Activated CD8-positive, alpha-beta memory T cell treated with anti-CD3 and anti-CD28 coated beads for 4 hours (primary cell): Measurements from ENCODE around the gene PTPN13.

Source experiments
- DNase-seq, 2 donors: peaks; one replicate each; pipeline ENCODE4 v3.0.0-alpha.2; 2020; ENCODE audit warnings: low read depth in 2 of 2

PTPN13 gene

GRCh38 chr4:86818841-86819240, 224.7 kb downstream of the PTPN13 start:
- no peak for DNase-seq

- no peak for DNase-seq
Measured at GRCh38 chr4:86819561-86819960, 225.4 kb downstream of the PTPN13 start.

GRCh38 chr4:86821151-86821550, 227.0 kb downstream of the PTPN13 start:
- no peak for DNase-seq

GRCh38 chr4:86822136-86822535, 228.0 kb downstream of the PTPN13 start:
- DNase-seq = no peak

- DNase-seq = no peak
Measured at GRCh38 chr4:86825511-86825910, 231.4 kb downstream of the PTPN13 start.

DNA sequence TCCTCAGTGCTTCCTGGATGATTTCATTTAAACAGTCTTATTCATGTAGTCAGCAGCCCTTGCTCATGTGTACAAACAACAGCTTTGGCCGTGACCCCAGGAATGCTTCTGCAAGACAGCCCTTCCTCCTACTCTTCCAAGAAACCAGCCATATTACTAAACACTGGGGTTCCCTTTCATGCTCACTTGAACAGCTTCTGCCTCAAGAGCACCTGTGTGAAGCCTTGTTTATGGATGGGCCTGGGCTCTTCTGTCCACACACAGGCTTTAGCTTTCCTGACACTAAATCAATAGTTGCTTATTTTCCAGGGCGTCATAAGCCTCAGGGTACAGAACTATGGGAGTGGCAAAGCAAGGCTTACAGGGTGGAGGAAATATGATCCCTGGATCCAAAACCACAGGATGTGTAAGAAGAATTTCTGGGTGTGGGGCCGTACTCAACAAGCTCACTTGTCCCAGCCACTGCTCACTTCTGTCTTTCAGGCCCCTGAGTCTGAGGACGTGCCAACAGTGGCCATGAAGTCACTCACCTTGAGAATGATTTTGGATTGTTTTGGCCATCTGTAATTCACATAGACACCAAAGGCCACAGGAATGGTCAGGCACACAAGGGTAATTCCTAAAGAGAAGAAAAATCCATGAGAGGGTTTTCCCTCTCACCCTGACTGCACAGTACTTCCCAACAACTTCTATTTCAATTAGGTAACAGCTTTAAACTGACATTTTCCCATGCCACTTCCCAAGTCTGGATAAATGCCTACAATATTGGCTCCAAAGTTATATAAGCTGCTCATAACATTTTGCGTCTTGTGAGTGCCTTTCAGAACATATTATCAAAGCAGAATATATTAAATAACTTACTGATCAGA, 237.4 kb downstream of the PTPN13 start:
- DNase-seq = no peak

DNA sequence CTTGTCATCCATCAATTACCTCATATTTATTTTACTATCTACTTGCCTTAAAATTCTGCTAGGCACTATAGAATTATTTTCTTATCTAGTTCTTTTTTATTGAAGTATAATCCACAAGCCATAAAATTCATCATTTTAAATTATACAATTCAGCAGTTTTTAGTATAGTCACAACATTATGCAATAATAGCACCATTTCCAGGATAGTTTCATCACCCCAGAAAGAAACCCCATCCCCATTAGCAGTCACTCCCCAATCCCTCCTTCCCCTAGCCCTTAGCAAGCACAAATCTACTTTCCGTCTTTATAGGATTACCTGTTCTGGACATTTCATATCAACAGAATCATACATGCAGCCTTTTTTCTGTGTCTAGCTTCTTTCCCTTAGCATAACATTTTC, 239.5 kb downstream of the PTPN13 start:
- DNase-seq = no peak

- DNase-seq = no peak
Measured at GRCh38 chr4:86834901-86835300, 240.8 kb downstream of the PTPN13 start.

GRCh38 chr4:86835677-86836076, 241.6 kb downstream of the PTPN13 start:
- DNase-seq = no peak

- DNase-seq = no peak
Measured at GRCh38 chr4:86837691-86838503, 243.8 kb downstream of the PTPN13 start.

DNA sequence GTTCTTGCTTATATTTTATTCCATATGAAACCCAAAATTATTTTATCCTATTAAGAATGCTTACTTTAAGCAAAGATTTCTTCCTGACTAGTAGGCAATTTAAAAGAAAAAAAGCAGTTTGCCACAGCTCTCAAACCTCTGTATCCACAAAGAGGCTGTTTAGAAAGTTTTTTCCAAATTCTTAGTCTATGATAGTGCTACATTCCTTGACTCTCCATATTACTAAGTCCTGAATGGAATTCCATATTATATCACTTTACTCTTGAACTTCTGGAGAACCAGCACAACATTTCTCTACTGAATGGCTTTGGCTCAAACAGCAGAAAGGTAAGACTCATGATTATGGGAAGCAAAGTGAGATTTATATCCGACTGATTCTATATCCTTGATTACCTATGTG, 246.7 kb downstream of the PTPN13 start:
- DNase-seq = no peak

DNA sequence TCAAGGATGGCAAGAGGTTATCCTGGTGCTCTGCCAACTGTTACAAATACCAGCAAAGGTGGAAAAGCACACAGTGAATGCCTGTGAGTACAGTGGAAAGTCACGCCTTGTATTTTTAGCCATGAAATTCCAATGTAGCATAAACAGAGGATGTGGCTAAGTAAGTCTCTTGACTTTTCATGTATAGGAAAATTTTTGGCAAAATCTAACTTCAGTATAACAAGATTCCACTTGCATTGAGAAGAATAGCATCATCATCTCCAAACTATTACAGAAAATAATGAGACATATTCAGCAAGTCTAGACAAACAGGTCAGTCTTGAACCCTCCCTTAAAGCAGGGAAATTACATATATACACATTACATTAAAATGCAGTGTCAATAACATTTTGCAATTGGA, 247.2 kb downstream of the PTPN13 start:
- no peak for DNase-seq

GRCh38 chr4:86845593-86845992, 251.5 kb downstream of the PTPN13 start:
- DNase-seq = no peak

- DNase-seq = no peak
Measured at GRCh38 chr4:86846921-86847320, 252.8 kb downstream of the PTPN13 start.

- DNase-seq = no peak
Measured at GRCh38 chr4:86847571-86847970, 253.5 kb downstream of the PTPN13 start.

- no peak for DNase-seq
Measured at GRCh38 chr4:86848136-86848535, 254.0 kb downstream of the PTPN13 start.

GRCh38 chr4:86848732-86849619, 254.9 kb downstream of the PTPN13 start, which contains the start of gene SLC10A6:
Gene SLC10A6 (minus strand): TSS chr4:86849384. CDS start chr4:86849115, 269 bp downstream.
- no peak for DNase-seq

DNA sequence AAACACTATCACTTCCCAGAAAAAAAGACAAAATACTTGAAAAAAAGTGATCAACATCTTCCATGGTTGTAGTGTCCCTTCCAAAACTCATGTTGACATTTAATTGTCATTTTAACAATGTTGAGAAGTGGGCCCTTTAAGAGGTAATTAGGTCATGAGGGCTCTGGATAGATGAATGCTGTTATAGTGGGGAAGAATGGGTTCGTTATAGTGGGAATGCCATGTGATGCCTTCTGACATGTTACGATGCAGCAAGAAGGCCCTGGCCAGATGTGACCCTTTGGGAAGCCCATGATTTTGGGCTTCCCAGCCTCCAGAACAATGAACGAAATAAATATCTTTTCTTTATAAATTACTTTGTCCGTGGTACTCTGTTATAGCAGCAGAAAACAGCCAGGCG, 259.1 kb downstream of the PTPN13 start:
- no peak for DNase-seq

- no peak for DNase-seq
Measured at GRCh38 chr4:86855572-86855971, 261.5 kb downstream of the PTPN13 start.

GRCh38 chr4:86856896-86857295, 262.8 kb downstream of the PTPN13 start:
- no peak for DNase-seq

DNA sequence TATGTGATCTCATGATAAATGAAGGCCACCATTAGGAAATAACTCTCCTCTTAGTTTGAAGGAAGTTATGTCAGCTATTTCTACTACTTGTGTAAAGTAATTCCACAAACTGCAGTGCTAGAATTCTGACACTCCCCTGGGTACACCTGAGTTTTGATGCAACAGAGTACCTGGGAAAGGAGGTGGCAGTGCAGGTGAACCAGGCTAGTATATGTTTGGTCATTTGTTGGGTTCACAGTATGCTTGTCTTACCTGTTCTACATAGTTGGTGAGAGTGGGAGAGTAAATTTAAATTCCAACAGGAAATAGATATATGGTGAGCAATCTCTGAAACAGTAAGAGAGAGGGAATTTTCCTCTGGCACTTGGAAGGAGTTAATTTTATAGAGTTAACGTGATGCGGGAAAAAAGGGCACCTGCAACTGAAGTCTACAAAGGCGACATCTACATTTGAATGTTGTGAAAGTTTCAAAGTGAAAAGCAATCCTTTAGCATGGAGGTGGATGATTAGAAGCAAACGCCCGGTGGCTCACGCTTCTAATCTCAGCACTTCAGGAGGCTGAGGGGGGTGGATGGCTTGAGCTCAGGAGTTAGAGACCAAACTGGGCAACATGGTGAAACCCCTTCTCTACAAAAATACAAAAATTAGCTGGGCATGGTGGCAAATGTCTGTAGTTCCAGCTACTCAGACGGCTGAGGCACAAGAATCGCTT, 263.4 kb downstream of the PTPN13 start:
- DNase-seq = no peak
